ENCODE data around the gene HSD11B1. TPM values are rescaled to one million over a fixed set of nuclear protein-coding genes. Genes with fewer than 3 reads are reported as not detected.

Gene HSD11B1
- total RNA-seq: 16.9 TPM
- long read RNA-seq, transcript HSD11B1-202 (6 exons, 1,405 nt): major isoform, 13 of 17 reads
- long read RNA-seq, partial matches to known transcripts: 0 of 17 reads
- long read RNA-seq, other reads (novel, unspliced or antisense): 4 of 17 reads

- TF ChIP-seq CTCF (IDR thresholded peaks at IDR 0.05): no peak
- intact Hi-C loops (cut with DNase I): no loop called here
Observed at GRCh38 chr1:209704584-209704983, at the start of gene HSD11B1. TSS of gene HSD11B1 (plus strand) at chr1:209704846. CDS start at chr1:209704943, 97 bp downstream.

GRCh38 chr1:209655411-209656231, 49.0 kb upstream of the HSD11B1 start:
- Histone ChIP-seq H3K27ac (no peak overlapping the region), H3K4me3 (no peak overlapping the region), H3K9me3 (no peaks in the 10 kb centered on the region), H3K36me3 (no peaks in the 10 kb centered on the region), H3K27me3 (no peaks in the 10 kb centered on the region), H3K4me1 (peaks cover 26% of the 10 kb centered on the region)
- ATAC-seq (no peak), DNase-seq (no peak)
- no peak for TF ChIP-seq CTCF (IDR thresholded peaks at IDR 0.05)
- intact Hi-C loops (cut with DNase I): no loop called here

More at GRCh38 chr1:209704584-209704983, at the start of gene HSD11B1:
- Histone ChIP-seq H3K9me3 (no peaks in the 10 kb centered on the region), H3K36me3 (no peaks in the 10 kb centered on the region), H3K27ac (no peak within 1 kb of the TSS), H3K4me1 (peaks cover 4% of the 10 kb centered on the region), H3K27me3 (no peaks in the 10 kb centered on the region), H3K4me3 (peak within 1 kb of the TSS; percentile 23)
- DNase-seq: peak; percentile 64
- peak; percentile 90 for ATAC-seq

- peak; percentile 26 for ATAC-seq
Observed at GRCh38 chr1:209657140-209657879, 47.3 kb upstream of the HSD11B1 start.

GRCh38 chr1:209657918-209658317, 46.7 kb upstream of the HSD11B1 start:
- peaks cover 15% of the 10 kb centered on the region for H3K4me1 ChIP-seq
- no peaks in the 10 kb centered on the region for H3K27me3 ChIP-seq
- ATAC-seq: no peak
- H3K9me3 ChIP-seq: no peaks in the 10 kb centered on the region
- intact Hi-C loops (cut with DNase I): no loop called here
- no peak overlapping the region for H3K4me3 ChIP-seq
- H3K36me3 ChIP-seq: no peaks in the 10 kb centered on the region
- TF ChIP-seq CTCF (IDR thresholded peaks at IDR 0.05): no peak
- DNase-seq: no peak
- no peak overlapping the region for H3K27ac ChIP-seq

More at GRCh38 chr1:209657140-209657879, 47.3 kb upstream of the HSD11B1 start:
- no peak for TF ChIP-seq CTCF (IDR thresholded peaks at IDR 0.05)
- H3K4me1 ChIP-seq: peaks cover 16% of the 10 kb centered on the region
- no peaks in the 10 kb centered on the region for H3K36me3 ChIP-seq
- H3K4me3 ChIP-seq: no peak overlapping the region
- H3K27ac ChIP-seq: no peak overlapping the region
- no peaks in the 10 kb centered on the region for H3K9me3 ChIP-seq
- H3K27me3 ChIP-seq: no peaks in the 10 kb centered on the region
- DNase-seq: no peak
- intact Hi-C loops (cut with DNase I): no loop called here

GRCh38 chr1:209659909-209660308, 44.7 kb upstream of the HSD11B1 start:
- H3K4me3 ChIP-seq: no peak overlapping the region
- H3K36me3 ChIP-seq: no peaks in the 10 kb centered on the region
- no peak for TF ChIP-seq CTCF (IDR thresholded peaks at IDR 0.05)
- H3K4me1 ChIP-seq: peaks cover 10% of the 10 kb centered on the region
- ATAC-seq (peak; percentile 74), DNase-seq (no peak)
- no peaks in the 10 kb centered on the region for H3K9me3 ChIP-seq
- no peaks in the 10 kb centered on the region for H3K27me3 ChIP-seq
- no peak overlapping the region for H3K27ac ChIP-seq
- intact Hi-C loops (cut with DNase I): no loop called here

All from upper lobe of right lung (tissue), 1 donor.